Measurements from ENCODE around the gene GGTLC3.
"Not testable (repeated sequence)": the region's sequence is repeated elsewhere in the genome, so short reads cannot be mapped to it uniquely, and the experiment has no call there.

GGTLC3 gene

DNA sequence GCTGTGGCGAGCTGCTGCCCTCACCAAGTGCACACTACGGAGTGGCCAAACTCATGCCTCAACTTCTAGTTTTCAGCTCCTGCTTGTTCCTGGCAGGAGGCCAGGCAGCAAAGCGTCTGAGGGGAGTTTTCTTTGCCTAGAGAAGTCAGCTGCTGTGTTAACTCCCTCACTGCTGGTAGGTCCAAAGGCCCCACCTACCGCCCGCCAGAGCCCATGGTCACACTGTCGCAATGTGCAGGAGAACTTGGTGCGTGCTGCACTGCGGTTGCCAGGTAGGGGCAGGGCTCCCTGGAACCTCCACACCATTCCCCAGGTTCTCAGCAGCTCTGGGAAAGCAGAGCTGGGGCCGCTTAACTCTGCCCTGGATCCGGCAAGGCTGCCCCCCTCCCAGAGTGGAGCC, 5.6 kb downstream of the GGTLC3 start:
- not testable (repeated sequence) for H3K4me1 ChIP-seq (ENCODE audit: control insufficient read depth in 1 of 2, insufficient read depth in 2 of 2, low read length in 2 of 2); H3K4me3 ChIP-seq (ENCODE audit: low read depth in 1 of 2, low read length in 2 of 2); H3K27me3 ChIP-seq (ENCODE audit: control insufficient read depth in 1 of 2, insufficient read depth in 2 of 2, low read length in 2 of 2); H3K36me3 ChIP-seq (ENCODE audit: control insufficient read depth in 1 of 2, insufficient read depth in 2 of 2, low read length in 2 of 2); H3K9ac ChIP-seq (ENCODE audit: low read depth in 1 of 2, low read length in 2 of 2); H3K9me3 ChIP-seq (ENCODE audit: control insufficient read depth in 1 of 2, low read length in 2 of 2); H3K27ac ChIP-seq (ENCODE audit: low read depth, low read length)

DNA sequence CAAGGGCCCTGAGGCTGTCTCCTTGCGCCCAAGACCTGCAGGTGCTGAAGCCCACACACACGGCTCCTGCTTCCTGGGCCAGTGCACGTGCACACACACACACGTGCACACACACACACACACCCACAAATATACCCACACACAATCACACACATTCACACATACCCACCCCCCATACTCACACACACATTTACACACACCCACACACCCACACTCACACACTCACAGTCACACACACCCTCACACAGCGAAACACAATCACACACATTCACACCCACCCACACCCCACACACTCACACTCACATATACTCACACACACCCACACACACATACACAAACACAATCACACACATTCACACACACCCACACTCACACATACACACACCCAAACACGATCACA, 6.6 kb downstream of the GGTLC3 start:
- H3K9ac ChIP-seq (ENCODE audit: low read depth in 1 of 2, low read length in 2 of 2); H3K36me3 ChIP-seq (ENCODE audit: control insufficient read depth in 1 of 2, insufficient read depth in 2 of 2, low read length in 2 of 2): not testable (repeated sequence)

DNA sequence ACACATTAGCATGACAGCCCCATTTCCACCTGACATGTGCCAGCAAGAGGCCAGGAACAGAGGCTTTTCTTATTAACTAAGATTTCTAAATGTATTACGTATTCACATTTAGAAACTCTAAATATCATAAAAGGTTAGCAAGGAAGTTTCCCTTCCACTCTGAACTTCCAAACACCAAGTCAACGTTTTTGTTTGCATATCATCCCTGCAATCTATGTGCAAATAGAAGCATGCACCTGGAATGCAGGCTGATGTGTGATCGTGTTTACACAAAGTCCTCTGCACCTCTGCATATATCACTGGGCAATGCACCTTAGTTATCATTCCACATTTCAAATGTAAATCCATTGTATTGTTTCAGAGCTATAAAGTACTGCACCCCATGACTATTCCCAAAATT, 21.7 kb downstream of the GGTLC3 start:
- not testable (repeated sequence) for H3K27ac ChIP-seq (ENCODE audit: low read depth, low read length); H3K4me1 ChIP-seq (ENCODE audit: control insufficient read depth in 1 of 2, insufficient read depth in 2 of 2, low read length in 2 of 2); H3K27me3 ChIP-seq (ENCODE audit: control insufficient read depth in 1 of 2, insufficient read depth in 2 of 2, low read length in 2 of 2); H3K36me3 ChIP-seq (ENCODE audit: control insufficient read depth in 1 of 2, insufficient read depth in 2 of 2, low read length in 2 of 2); H3K4me3 ChIP-seq (ENCODE audit: low read depth in 1 of 2, low read length in 2 of 2); H3K9ac ChIP-seq (ENCODE audit: low read depth in 1 of 2, low read length in 2 of 2); H3K9me3 ChIP-seq (ENCODE audit: control insufficient read depth in 1 of 2, low read length in 2 of 2)

More for the DNA sequence above, 6.6 kb downstream of the GGTLC3 start:
- not testable (repeated sequence) for H3K4me3 ChIP-seq (ENCODE audit: low read depth in 1 of 2, low read length in 2 of 2); H3K4me1 ChIP-seq (ENCODE audit: control insufficient read depth in 1 of 2, insufficient read depth in 2 of 2, low read length in 2 of 2); H3K9me3 ChIP-seq (ENCODE audit: control insufficient read depth in 1 of 2, low read length in 2 of 2); H3K27me3 ChIP-seq (ENCODE audit: control insufficient read depth in 1 of 2, insufficient read depth in 2 of 2, low read length in 2 of 2); H3K27ac ChIP-seq (ENCODE audit: low read depth, low read length)
